ENCODE results near the gene NUDT3.

DNA sequence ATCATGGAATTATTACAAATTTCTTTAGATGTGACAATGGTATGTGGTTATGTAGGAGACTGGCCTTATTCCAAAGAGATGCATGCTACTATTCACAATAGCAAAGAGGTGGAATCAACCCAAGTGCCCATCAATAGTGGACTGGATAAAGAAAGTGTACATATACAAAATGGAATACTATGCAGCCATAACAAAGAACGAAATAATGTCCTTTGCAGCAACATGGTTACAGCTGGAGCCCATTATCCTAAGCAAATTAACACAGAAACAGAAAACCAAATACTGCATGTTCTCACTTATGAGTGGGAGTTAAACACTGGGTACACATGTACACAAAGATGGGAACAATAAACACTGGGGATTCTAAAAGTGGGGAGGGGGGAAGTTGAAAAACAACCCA lies 69.7 kb downstream of the NUDT3 start:
- TF ChIP-seq, protein P1, sequence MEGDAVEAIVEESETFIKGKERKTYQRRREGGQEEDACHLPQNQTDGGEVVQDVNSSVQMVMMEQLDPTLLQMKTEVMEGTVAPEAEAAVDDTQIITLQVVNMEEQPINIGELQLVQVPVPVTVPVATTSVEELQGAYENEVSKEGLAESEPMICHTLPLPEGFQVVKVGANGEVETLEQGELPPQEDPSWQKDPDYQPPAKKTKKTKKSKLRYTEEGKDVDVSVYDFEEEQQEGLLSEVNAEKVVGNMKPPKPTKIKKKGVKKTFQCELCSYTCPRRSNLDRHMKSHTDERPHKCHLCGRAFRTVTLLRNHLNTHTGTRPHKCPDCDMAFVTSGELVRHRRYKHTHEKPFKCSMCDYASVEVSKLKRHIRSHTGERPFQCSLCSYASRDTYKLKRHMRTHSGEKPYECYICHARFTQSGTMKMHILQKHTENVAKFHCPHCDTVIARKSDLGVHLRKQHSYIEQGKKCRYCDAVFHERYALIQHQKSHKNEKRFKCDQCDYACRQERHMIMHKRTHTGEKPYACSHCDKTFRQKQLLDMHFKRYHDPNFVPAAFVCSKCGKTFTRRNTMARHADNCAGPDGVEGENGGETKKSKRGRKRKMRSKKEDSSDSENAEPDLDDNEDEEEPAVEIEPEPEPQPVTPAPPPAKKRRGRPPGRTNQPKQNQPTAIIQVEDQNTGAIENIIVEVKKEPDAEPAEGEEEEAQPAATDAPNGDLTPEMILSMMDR (IDR thresholded peaks at IDR 0.05), result no peak
- TF ChIP-seq POLR2A (IDR thresholded peaks at IDR 0.05) (no peak), POLR2AphosphoS5 (IDR thresholded peaks at IDR 0.05) (no peak)
